Measurements from ENCODE around the gene HOXB1. TPM values are rescaled to one million over a fixed set of nuclear protein-coding genes. Genes with fewer than 3 reads are reported as not detected.

Gene HOXB1
- total RNA-seq, 1 experiment from 2014 or later = not detected

- DNase-seq (ENCODE audit: low read depth) = no peak
Observed at GRCh38 chr17:48567646-48568354, 37.0 kb upstream of the HOXB1 start.

- no peak for DNase-seq (ENCODE audit: low read depth)
Observed at GRCh38 chr17:48567209-48567608, 36.4 kb upstream of the HOXB1 start.

- no peak for DNase-seq (ENCODE audit: low read depth)
Observed at GRCh38 chr17:48566717-48567116, 35.9 kb upstream of the HOXB1 start.

- DNase-seq (ENCODE audit: low read depth) = no peak
Observed at GRCh38 chr17:48565925-48566710, 35.3 kb upstream of the HOXB1 start.

- no peak for DNase-seq (ENCODE audit: low read depth)
Observed at GRCh38 chr17:48565022-48565554, 34.3 kb upstream of the HOXB1 start.

GRCh38 chr17:48564188-48565021, 33.6 kb upstream of the HOXB1 start:
- no peak for DNase-seq (ENCODE audit: low read depth)

GRCh38 chr17:48563867-48564187, 33.0 kb upstream of the HOXB1 start:
- no peak for DNase-seq (ENCODE audit: low read depth)

GRCh38 chr17:48563385-48563838, 32.6 kb upstream of the HOXB1 start:
- no peak for DNase-seq (ENCODE audit: low read depth)

GRCh38 chr17:48562934-48563333, 32.1 kb upstream of the HOXB1 start:
- DNase-seq (ENCODE audit: low read depth) = no peak

GRCh38 chr17:48561884-48562810, 31.3 kb upstream of the HOXB1 start:
- DNase-seq (ENCODE audit: low read depth) = no peak

- DNase-seq (ENCODE audit: low read depth) = no peak
Observed at GRCh38 chr17:48559840-48560817, 29.3 kb upstream of the HOXB1 start.

- no peak for DNase-seq (ENCODE audit: low read depth)
Observed at GRCh38 chr17:48559122-48559839, 28.5 kb upstream of the HOXB1 start.

GRCh38 chr17:48558831-48559121, 28.0 kb upstream of the HOXB1 start:
- DNase-seq (ENCODE audit: low read depth) = no peak

GRCh38 chr17:48558057-48558830, 27.4 kb upstream of the HOXB1 start:
- no peak for DNase-seq (ENCODE audit: low read depth)

GRCh38 chr17:48556576-48557401, 26.0 kb upstream of the HOXB1 start:
- no peak for DNase-seq (ENCODE audit: low read depth)

- DNase-seq (ENCODE audit: low read depth) = no peak
Observed at GRCh38 chr17:48556229-48556575, 25.4 kb upstream of the HOXB1 start.
